ENCODE data around the gene TBC1D30.

DNA sequence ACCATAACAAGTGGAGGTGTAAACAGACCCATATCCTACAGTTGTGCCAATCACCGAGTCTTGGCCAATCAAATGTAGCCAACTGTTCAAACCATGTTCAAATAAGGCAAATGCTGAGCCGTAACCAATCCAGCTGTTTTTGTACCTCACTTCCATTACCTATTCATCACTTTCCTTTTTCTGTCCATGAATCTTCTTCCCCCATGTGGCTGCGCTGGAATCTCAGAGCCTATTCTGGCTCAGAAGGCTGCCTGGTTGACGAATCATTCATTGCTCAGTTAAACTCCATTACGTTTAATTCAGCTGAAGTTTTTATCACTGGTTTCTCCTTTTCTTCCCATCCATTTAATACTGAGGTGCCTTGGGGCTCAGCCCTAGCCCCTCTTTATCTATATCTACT is 71.1 kb downstream of the TBC1D30 start:
- no peak for TF ChIP-seq POLR2A (IDR thresholded peaks at IDR 0.05; ENCODE audit: low read length)
- TF ChIP-seq, protein P1, sequence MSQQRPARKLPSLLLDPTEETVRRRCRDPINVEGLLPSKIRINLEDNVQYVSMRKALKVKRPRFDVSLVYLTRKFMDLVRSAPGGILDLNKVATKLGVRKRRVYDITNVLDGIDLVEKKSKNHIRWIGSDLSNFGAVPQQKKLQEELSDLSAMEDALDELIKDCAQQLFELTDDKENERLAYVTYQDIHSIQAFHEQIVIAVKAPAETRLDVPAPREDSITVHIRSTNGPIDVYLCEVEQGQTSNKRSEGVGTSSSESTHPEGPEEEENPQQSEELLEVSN (IDR thresholded peaks at IDR 0.05; ENCODE audit: borderline replicate concordance, low read depth), result no peak
- TF ChIP-seq, protein P2, sequence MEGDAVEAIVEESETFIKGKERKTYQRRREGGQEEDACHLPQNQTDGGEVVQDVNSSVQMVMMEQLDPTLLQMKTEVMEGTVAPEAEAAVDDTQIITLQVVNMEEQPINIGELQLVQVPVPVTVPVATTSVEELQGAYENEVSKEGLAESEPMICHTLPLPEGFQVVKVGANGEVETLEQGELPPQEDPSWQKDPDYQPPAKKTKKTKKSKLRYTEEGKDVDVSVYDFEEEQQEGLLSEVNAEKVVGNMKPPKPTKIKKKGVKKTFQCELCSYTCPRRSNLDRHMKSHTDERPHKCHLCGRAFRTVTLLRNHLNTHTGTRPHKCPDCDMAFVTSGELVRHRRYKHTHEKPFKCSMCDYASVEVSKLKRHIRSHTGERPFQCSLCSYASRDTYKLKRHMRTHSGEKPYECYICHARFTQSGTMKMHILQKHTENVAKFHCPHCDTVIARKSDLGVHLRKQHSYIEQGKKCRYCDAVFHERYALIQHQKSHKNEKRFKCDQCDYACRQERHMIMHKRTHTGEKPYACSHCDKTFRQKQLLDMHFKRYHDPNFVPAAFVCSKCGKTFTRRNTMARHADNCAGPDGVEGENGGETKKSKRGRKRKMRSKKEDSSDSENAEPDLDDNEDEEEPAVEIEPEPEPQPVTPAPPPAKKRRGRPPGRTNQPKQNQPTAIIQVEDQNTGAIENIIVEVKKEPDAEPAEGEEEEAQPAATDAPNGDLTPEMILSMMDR (IDR thresholded peaks at IDR 0.05), result no peak
- TF ChIP-seq HDAC2 (IDR thresholded peaks at IDR 0.05), result no peak
- TF ChIP-seq, protein P3, sequence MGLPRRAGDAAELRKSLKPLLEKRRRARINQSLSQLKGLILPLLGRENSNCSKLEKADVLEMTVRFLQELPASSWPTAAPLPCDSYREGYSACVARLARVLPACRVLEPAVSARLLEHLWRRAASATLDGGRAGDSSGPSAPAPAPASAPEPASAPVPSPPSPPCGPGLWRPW (IDR thresholded peaks at IDR 0.05), result no peak

Measured in A549 (cell line).